GM18909 (cell line): ENCODE results near the gene MTCL1.

Experiments
- ATAC-seq: cut with Tn5 transposase; IDR thresholded peaks from one replicate; pipeline ENCODE4 v1.9.1; 2021; ENCODE audit warnings: mild to moderate bottlenecking; ENCODE audit not compliant: unreplicated experiment, poor library complexity

The MTCL1 gene

DNA sequence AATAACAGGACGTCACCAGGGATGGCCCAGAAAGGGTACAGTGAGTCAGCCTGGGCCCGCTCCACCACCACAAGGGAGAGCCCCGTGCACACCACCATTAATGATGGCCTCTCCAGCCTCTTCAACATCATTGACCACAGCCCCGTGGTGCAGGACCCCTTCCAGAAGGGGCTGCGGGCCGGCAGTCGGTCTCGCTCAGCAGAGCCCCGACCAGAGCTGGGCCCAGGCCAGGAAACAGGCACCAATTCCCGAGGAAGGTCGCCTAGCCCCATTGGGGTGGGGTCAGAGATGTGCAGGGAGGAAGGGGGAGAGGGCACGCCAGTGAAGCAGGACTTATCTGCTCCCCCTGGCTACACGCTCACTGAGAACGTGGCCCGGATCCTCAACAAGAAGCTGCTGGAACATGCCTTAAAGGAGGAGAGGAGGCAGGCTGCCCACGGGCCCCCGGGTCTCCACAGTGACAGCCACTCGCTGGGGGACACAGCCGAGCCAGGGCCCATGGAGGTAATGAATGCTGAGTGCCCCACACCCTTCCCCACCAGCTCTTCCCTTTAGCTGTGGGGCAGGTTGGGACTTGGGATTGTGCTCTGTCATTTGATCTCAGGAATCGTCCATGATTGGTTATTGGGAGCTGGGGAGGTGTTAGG is 120.5 kb downstream of the MTCL1 start:
- no peak for ATAC-seq

- ATAC-seq = no peak
These were observed 121.2 kb downstream of the MTCL1 start for GRCh38 chr18:8826514-8826913.

- ATAC-seq = no peak
These were observed 121.6 kb downstream of the MTCL1 start for GRCh38 chr18:8826971-8827370.

DNA sequence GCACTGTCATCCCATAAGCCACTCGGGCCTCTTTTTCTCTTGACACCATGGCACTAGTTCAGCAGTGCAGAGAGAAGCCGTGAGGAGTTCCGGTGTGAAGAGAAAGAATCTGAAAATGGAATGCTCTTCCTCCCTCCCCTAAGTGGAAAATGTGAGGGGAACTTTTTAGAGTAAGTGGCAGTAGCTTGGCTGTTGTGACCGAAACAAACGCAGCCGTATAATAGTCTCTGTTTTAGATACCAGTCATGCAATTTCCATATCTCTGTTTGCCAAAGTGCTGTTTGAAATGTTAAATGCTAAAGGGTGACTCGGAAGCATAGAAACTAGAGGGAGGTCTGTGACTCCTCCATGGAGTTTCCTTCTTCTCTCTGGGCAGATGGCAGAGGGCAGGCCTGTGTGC is 122.9 kb downstream of the MTCL1 start:
- no peak for ATAC-seq

DNA sequence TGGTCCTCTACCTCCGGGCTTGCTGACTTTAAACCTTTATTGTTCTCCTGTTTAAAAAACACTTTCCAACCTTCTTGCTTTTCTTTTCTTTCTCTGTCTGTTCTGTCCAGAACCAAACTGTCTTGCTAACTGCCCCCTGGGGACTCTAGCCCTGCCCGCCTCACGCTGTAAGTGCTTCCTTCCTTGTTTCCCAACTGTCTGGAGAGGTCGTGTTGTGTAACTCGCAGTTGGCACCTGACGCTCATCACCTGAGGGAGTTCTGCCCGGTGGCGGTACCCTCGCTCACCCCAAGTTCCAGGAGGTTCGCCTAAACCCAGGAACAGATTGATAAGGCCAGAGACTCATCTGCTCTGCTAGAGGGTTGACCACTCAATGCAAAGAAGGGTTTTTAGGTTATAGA is 123.4 kb downstream of the MTCL1 start:
- ATAC-seq = no peak

DNA sequence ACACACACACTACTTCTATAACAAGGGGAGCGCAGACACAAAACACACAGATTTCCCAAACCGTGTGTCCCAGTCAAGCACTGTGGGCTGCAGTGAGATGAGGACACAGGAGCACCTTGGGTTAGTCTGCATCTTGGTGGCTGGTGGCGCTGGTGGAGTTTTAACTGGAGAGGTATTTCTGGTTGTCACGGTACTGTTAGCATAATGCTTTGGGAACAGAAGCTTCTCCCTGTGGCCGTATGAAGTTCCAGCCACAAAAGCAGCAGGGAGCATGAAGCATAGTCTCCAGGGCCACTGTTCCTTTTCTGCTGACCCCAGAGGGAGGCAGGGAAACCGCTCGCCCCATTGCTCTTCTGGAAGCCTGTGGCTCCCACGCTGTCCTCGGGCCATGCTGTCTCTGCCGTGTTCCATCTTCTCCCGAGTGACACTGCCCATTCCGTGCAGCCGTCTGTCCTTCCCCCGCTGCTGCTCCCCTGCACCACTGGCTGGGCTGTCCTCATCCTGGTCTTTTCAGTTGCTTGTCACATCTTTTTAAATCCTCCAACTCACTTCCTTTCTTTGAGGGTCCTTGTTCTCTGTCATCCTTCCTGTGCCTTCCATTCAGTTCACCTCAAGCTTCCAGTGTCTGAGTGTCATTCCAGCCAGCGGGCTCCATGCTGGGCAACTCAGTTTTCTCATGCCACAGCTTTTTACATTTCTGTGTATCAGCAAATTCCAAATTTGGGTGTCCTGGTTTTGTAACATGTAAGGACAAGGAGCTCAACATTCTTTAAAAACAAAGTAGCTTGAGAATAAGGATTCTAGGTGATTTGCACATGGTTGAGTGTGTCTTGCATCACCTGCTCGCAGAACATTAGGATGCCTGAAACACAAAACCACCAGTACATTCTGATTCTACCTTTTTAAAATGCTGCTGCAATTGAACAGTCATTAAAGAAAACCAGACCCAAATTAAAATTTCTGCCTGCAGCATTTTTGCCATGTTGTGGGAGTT is 125.0 kb downstream of the MTCL1 start:
- no peak for ATAC-seq

DNA sequence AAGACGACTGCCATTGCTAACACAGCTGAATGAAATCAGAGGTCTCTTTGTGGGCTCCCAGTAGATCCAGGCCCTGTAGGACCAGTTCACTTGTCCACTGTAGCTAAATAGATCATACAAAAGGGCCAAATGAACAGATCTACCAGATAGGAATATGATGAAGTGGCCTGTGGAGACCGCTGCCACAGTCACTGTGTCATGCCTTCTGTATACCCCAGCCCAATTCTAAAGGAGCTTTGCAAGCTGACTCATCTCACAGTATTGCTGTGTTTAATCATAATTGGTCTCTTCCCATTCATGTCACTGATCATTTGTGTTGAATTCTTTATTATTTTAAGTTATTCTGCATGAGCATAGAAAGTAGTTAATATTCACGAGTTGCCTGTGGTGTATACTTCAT is 125.8 kb downstream of the MTCL1 start:
- no peak for ATAC-seq

DNA sequence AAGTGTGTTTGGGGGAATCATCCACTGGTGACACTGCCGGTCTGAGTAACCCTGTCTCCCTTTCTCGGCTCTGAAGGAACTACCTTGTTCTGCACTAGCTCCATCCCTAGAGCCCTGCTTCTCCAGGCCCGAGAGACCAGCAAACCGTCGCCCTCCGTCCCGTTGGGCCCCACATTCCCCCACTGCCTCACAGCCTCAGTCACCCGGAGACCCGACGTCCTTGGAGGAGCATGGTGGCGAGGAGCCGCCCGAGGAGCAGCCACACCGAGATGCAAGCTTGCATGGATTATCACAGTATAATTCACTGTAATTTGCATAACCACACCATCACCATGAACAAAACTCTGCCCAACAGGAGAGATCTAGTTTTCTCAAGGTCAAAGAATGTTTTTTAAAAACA is 126.2 kb downstream of the MTCL1 start:
- no peak for ATAC-seq

DNA sequence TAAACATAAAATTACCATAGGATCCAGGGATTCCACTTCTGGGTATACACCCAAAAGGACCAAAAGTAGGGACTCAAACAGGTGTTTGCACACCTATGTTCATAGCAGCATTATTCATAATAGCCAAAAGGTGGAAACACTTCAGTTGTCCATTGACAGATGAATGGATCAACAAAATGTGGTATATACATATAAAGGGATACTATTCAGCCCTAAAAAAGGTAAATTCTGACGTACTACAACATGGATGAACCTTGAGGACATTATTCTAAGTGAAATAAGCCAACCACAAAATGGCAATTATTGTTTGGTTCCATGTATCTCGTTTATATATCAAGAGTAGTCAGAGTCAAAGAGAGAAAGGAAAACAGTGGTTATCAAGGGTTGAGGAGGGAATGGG is 128.1 kb downstream of the MTCL1 start:
- ATAC-seq = no peak

- no peak for ATAC-seq
These were observed 129.5 kb downstream of the MTCL1 start for GRCh38 chr18:8834881-8835280.

DNA sequence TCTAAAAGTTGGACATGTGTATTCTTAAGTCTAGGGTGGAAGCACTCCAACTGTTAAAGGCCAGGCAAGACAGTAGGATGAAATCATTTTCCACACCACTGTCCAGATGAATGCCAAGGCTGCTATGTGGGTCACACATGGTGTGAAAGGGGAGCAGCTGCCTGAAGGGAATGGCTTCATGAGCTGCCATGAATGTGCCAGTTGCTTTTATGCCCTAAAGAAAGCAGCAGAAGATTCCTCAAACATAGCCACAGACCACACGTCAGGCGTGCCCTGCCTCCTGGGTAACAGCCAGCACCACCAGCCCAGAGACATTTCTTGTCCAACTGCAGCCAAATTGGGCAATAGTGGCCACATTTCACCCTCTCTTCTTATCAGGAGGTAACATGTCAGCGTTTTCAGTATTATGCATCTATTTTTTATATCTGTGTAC is 130.2 kb downstream of the MTCL1 start:
- no peak for ATAC-seq

DNA sequence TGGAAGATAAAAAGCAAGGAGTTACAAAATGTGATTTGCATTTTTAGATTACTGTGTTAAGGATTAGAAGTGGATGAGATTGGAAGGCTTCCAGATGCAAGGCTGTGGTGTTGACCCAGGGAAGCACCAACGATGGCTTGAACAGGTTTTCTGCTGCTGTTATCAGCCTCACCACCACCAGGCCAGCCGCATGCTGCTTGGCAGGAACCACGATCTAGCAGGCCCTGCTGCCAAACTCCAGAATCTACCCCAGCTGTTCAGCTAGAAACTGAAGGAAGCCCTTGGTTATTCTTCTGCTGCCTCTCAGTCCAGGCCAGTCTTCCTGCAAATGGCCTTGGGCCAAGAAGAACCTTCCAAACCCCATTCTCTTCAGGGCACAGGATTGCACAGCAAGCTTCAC is 133.9 kb downstream of the MTCL1 start:
- ATAC-seq = no peak

DNA sequence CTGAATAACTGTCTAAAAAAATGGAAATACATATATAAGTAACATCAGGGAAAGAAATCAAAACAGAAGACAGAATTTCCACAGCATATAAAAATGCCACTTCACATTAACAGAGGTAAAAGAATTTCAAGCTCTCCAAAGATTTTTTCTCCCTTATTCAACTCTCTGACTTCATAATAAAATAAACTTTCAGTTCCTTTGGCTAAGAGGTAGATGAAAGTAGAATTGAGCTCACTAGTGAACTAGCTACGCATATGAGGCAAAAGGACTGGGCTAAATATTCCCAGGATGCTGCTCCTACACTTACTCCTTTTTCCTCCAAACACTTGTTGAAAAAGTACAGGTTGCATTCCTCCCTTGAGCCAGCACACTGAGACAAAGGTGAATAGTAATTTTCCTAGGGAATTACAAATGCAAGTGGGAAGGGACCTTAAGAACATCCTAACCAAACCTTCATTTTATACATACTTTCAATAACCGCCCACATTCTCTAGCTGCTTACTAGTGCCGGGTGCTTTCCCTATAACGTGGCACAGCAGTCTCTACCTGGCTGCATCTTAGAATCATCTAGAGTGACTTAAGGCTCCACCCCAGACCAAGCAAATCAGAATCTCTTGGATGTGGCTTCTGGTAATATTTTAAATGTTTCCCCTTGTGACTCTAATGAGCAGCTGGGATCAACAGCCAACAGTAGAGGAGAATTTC is 136.6 kb downstream of the MTCL1 start:
- no peak for ATAC-seq

- ATAC-seq = no peak
These were observed 137.2 kb downstream of the MTCL1 start for GRCh38 chr18:8842506-8842905.

GRCh38 chr18:8843005-8843404 is 137.6 kb downstream of the MTCL1 start:
- ATAC-seq = no peak

DNA sequence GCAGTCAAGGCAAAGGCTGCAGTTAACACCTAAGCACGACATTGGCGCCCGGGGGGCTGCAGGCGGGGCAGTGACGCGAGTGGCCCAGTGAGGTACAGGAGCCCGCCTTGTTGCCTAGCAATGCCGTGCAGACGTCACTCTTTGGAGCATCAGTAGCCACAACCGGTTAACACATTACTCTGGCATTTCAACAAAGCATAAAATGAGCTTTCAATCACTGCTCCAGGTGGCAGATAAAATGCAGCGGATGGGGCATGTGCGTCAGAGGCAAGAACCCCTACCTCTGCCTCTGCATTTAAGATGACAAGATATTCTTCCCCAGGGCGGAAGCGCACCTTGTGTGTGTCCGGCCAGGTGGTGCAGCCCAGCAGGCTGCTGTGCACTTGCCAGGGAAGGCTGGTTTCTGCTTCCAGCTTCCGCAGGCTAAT is 139.4 kb downstream of the MTCL1 start:
- ATAC-seq = no peak

GRCh38 chr18:8845506-8845905 is 140.2 kb downstream of the MTCL1 start:
- ATAC-seq = no peak

DNA sequence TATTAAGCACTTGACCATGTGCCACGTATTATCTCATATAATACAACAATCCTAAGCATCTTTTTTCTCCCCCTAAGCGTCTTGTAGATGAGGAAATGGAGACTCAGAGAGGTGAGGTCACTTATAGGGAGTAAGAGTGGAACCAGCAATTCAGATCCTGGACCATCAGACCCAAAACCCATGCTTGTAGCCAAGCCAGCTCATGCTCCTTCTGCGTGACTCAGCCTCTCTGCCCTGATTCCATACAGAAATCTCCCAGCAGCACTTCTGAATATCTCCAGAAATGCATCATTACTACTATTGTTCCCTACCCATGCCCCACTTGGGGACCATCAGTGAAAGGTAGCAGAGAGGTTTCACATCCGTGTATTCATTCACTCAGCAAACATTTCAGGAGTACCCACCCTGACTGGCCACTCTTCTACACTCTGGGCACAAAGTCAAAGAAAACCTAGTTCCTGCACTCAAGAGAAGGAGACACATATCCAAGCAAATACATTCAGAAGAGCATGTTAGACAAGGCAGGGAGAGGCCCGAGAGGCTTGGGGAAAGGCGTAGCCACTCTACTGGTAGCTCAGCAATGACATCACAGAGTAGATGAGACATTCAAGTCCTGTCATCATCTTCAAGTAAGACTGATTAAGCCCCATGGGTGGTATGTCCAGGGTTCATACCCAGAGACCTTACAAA is 141.9 kb downstream of the MTCL1 start:
- no peak for ATAC-seq

DNA sequence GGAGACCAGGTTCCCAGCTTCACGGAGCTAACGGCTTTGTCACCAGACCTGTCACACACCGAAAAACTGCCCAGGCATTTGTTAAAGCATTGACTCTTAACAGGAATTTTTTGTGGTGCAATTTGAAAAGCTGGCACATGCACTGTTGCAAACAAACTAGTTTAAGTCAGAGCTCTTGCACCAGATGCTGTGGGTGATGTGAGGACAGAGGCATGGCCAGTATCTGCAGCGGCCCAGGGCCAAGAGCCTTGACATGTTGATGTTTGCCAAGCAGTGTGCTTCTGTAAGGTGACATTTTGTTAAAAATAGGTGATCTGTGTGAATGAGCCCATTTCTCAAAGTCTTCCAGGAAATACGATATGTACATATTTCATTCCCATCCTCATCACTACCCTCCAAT is 142.5 kb downstream of the MTCL1 start:
- no peak for ATAC-seq

DNA sequence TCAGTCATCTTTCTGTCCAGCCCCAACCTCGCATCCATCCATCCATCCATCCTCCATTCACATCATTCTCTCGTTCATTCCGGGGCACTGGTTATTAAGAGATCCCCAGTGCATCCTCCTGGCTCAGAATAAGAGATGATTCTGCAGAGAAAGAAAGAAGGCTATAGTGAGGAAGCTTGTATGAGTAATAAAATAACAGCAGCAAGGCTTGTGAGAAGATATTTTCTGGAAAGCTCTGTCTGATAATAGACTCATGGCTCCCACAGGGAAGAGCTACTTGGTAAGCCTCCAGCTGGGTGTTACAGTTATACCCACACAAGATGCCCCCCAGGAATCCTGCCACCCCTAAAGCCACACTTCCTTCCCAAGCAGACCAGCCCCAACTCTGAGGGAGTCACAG is 143.2 kb downstream of the MTCL1 start:
- no peak for ATAC-seq
